ENCODE measurements around the gene SRF.

The SRF gene

GRCh38 chr6:43147691-43148477 lies 23.2 kb upstream of the SRF start:
- DNase-seq, result no peak

DNA sequence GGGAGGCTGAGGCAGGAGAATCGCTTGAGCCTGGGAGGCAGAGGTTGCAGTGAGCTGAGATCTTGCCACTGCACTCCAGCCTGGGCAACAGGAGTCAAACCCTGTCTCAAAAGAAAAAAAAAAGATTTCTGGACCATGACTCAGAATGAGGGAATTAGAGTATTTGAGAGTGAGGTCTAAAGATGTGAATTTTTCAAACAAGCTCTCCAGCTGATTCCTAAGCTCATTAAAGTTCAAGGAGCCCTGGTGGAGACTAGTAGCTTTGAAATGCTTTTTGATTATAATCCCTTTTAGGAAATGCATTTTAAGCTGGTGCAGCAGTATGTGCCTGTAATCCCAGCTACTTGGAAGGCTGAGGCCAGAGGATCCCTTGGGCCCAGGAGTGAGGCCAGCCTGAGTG lies 21.8 kb upstream of the SRF start:
- no peak for DNase-seq

DNA sequence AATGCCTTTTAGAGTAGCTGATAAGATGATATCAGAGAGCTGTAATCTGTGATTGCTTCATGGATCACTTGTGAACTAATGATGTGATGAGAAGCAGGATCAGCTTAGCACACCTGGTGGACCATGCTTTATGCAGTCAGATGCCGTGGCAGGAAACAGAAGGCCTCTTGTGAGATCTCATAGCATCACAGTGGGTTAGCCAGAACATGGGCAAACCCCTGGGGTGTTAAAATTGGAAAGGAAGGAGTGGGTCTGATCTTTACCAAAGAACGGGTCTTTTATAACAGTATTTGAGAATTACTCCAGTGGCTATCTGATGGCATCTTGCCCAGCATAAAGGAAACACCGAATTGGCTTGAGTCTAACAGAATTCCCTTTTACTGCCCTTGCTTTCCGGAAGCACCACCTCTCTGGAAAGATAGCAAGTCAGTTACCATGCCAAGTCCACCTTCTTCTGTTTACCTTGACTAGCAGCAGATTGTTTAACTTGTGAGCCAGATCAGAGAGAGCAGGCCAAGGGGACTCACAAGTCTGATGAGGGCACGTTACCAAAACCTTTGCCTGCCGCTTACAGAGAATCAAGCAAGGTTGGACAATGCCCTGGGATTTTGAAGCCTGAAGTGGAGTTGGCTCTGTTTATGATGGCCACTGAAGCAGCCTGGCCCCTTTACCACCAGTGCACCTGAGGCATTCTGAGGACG lies 20.9 kb upstream of the SRF start:
- DNase-seq, result no peak

GRCh38 chr6:43159599-43159998 lies 11.5 kb upstream of the SRF start:
- DNase-seq, result no peak

- no peak for DNase-seq
These were observed 7.2 kb upstream of the SRF start for GRCh38 chr6:43163899-43164298.

GRCh38 chr6:43170417-43170930 lies 595 bp upstream of the SRF start:
- no peak for DNase-seq

DNA sequence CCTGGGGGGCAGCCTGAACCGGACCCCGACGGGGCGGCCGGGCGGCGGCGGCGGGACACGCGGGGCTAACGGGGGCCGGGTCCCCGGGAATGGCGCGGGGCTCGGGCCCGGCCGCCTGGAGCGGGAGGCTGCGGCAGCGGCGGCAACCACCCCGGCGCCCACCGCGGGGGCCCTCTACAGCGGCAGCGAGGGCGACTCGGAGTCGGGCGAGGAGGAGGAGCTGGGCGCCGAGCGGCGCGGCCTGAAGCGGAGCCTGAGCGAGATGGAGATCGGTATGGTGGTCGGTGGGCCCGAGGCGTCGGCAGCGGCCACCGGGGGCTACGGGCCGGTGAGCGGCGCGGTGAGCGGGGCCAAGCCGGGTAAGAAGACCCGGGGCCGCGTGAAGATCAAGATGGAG lies 636 bp downstream of the SRF start:
- DNase-seq, result no peak

- DNase-seq, result no peak
These were observed 1.3 kb downstream of the SRF start for GRCh38 chr6:43172104-43173007.

DNA sequence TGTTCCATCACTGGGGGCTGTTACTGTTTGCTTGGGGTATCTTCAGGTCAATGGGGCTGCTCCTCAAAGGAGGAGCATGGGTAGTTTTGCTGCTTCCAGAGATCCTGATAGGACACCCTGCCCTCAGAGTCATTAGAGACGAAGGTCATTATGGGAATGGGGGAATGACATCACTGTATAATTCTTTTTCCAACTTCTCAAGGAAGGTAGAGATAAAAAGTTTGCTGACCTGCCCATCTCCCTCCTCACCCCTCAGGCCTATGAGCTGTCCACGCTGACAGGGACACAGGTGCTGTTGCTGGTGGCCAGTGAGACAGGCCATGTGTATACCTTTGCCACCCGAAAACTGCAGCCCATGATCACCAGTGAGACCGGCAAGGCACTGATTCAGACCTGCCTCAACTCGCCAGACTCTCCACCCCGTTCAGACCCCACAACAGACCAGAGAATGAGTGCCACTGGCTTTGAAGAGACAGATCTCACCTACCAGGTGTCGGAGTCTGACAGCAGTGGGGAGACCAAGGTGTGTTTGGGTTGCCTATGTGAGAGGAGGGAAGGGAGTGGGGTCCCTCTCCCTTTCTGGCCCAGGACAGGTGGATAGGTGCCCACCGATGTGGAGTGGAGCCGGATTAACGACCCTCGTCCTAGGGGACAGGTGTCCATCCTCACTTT lies 2.7 kb downstream of the SRF start:
- no peak for DNase-seq

GRCh38 chr6:43174263-43175112 lies 3.4 kb downstream of the SRF start:
- DNase-seq, result peak; percentile 95

DNA sequence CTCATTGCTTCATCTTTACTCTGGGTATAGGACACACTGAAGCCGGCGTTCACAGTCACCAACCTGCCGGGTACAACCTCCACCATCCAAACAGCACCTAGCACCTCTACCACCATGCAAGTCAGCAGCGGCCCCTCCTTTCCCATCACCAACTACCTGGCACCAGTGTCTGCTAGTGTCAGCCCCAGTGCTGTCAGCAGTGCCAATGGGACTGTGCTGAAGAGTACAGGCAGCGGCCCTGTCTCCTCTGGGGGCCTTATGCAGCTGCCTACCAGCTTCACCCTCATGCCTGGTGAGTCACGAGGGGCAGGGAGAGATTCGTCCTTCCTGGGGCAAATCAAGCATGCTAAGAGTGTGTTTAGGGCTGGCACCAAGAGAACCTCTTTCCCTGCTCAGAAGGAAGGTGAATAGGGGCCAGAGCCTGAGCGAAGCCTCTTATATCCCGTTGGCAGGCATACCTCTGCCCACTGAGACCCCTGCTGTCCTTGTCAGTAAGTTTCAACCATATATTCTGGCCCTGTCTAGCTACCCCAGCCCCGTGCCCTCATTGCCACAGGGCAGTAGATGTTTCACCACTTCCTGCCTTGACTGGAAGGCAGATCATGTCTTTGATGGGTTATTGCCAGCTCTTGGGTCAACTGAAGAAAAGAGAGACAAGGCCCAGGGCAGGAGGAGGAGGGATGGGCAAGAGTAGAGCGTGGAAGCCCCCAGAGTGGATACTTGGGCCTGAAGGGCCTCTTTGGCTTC lies 4.8 kb downstream of the SRF start:
- DNase-seq, result no peak

GRCh38 chr6:43176423-43176786 lies 5.3 kb downstream of the SRF start:
- no peak for DNase-seq

GRCh38 chr6:43178150-43178549 lies 7.1 kb downstream of the SRF start:
- no peak for DNase-seq

- no peak for DNase-seq
These were observed 8.1 kb downstream of the SRF start for GRCh38 chr6:43178951-43179830.

- DNase-seq, result no peak
These were observed 9.0 kb downstream of the SRF start for GRCh38 chr6:43180058-43180457.

- no peak for DNase-seq
These were observed 9.9 kb downstream of the SRF start for GRCh38 chr6:43180985-43181384.

DNA sequence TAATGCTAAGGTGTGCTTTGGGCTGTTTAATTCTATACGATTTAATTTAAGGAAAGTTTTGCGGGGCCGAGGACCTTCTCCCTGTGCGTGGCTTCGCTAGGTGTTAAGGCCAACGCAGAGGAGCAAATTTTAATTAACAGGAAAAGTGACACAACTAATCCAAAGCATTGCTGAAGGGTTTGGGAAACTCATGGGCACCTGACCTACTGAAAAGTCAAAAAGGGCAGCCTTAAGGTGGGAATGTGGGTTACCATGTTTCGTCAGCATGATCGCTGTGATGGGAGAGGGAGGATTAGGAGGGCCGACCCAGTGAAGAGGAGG lies 10.5 kb downstream of the SRF start:
- no peak for DNase-seq

DNA sequence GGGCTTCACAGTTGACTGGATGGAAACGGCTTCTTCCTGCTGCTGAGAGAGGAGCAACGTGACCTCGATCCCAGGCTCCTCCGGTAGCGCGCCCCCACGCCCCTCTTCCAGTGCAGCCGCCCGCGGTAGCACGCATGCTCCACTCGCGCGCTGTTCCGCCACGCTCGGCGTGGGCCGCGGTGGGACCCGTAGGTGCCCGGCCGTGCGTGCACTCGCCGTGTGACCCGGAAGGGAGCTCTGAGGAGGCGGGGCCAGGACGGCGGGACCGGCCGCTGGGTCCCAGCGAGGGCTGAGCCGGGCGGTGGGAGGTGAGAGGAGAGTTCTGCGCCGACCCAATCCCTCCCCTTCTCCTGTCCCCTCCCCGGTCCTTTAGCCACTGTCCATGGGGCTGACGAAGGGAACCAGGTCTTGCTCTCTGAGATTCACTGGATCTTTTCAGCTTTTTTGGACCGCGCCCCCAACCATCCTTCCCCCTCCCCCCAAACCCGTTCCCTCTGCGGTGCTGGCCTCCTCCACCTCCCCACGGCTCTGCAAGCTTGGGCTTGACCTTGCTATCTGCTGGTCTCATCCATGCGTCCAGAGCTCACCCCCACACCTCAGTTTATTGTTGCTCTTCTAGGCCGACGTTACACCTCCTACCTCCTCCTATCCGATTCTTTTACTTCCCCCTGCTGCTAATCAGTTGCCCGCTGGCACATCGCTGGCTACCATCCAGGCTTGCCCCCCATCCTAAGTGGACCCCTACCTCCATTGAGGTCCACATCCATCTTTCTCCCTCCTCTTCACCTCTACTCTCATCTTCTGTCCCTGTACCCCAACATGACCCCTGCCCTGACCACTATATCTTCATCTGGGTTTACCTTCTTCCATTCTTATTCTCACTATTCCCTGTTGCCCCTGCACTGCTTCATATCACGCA lies 11.1 kb downstream of the SRF start, which contains the start of gene CUL9:
TSS of gene CUL9 (plus strand) at position 255 of the 919 bp plus-strand sequence. CDS start 2,115 bp downstream, outside the sequence.
- peak; percentile 32 for DNase-seq

DNA sequence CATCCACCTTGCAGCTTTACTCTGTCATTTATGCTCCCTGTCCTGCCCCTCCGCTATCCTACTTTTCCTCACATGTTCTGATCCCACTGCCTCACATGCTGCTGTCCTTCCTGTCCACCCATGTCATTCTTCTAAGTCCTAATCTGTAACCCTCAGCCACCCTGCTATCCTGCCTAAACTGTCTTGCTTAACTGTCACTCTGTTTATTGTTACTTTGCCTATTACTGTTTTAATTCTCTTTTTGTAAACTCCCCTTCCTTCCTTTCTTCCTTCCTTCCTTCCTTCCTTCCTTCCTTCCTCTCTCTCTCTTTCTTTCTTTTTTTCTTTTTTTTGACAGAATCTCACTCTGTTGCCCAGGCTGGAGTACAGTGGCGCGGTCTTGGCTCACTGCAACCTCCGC lies 12.4 kb downstream of the SRF start:
- no peak for DNase-seq
